ENCODE results near the gene MACF1.
A peak's percentile ranks its signal among the peaks of the same experiment; 100 is the strongest.

MACF1 gene

GRCh38 chr1:39258146-39258924, 53.8 kb downstream of the MACF1 start:
- peak; percentile 73 for DNase-seq (ENCODE audit: low spot score)
- in situ Hi-C loops (cut with MboI; ENCODE audit: low sequenced_read_pairs, unreplicated experiment), result no loop called here
- peak; percentile 75 for TF ChIP-seq CTCF (IDR thresholded peaks at IDR 0.05; ENCODE audit: borderline replicate concordance, control extremely low read depth, extremely low read depth, insufficient read depth, missing control alignments)

- no peak for DNase-seq (ENCODE audit: low spot score)
- no peak for TF ChIP-seq CTCF (IDR thresholded peaks at IDR 0.05; ENCODE audit: borderline replicate concordance, control extremely low read depth, extremely low read depth, insufficient read depth, missing control alignments)
- in situ Hi-C loops (cut with MboI; ENCODE audit: low sequenced_read_pairs, unreplicated experiment), result no loop called here
These were observed 54.4 kb downstream of the MACF1 start for GRCh38 chr1:39258925-39259244.

GRCh38 chr1:39261712-39262221, 57.3 kb downstream of the MACF1 start:
- DNase-seq (ENCODE audit: low spot score), result no peak
- in situ Hi-C loops (cut with MboI; ENCODE audit: low sequenced_read_pairs, unreplicated experiment), result loop anchor here (10.0 kb wide), 1 partner anchor 167 kb away; no protein-coding TSS in a partner anchor
- no peak for TF ChIP-seq CTCF (IDR thresholded peaks at IDR 0.05; ENCODE audit: borderline replicate concordance, control extremely low read depth, extremely low read depth, insufficient read depth, missing control alignments)

- TF ChIP-seq CTCF (IDR thresholded peaks at IDR 0.05; ENCODE audit: borderline replicate concordance, control extremely low read depth, extremely low read depth, insufficient read depth, missing control alignments), result no peak
- DNase-seq (ENCODE audit: low spot score), result peak; percentile 38
- in situ Hi-C loops (cut with MboI; ENCODE audit: low sequenced_read_pairs, unreplicated experiment), result loop anchor here (10.0 kb wide), 1 partner anchor 168 kb away; no protein-coding TSS in a partner anchor
These were observed 58.3 kb downstream of the MACF1 start for GRCh38 chr1:39262802-39263201.

GRCh38 chr1:39266269-39266668, 61.8 kb downstream of the MACF1 start:
- TF ChIP-seq CTCF (IDR thresholded peaks at IDR 0.05; ENCODE audit: borderline replicate concordance, control extremely low read depth, extremely low read depth, insufficient read depth, missing control alignments), result peak; percentile 44
- in situ Hi-C loops (cut with MboI; ENCODE audit: low sequenced_read_pairs, unreplicated experiment), result loop anchor here (10.0 kb wide), 1 partner anchor 171 kb away; no protein-coding TSS in a partner anchor
- DNase-seq (ENCODE audit: low spot score), result no peak

GRCh38 chr1:39266792-39267191, 62.3 kb downstream of the MACF1 start:
- TF ChIP-seq CTCF (IDR thresholded peaks at IDR 0.05; ENCODE audit: borderline replicate concordance, control extremely low read depth, extremely low read depth, insufficient read depth, missing control alignments), result no peak
- no peak for DNase-seq (ENCODE audit: low spot score)
- in situ Hi-C loops (cut with MboI; ENCODE audit: low sequenced_read_pairs, unreplicated experiment), result loop anchor here (10.0 kb wide), 1 partner anchor 172 kb away; no protein-coding TSS in a partner anchor

Data from GM13976 (cell line).